NCI-H1417 treated with DMSO at 0.1 percent for 48 hours (cell line): Measurements from ENCODE around the gene PLEKHA5.
"Not testable (repeated sequence)": the region's sequence is repeated elsewhere in the genome, so short reads cannot be mapped to it uniquely, and the experiment has no call there.

Experiments used
- DNase-seq: peaks from one replicate; lab custom pipeline; 2025; lab: John Stamatoyannopoulos, UW

Gene PLEKHA5

GRCh38 chr12:19326102-19326501, 196.6 kb downstream of the PLEKHA5 start:
- no peak for DNase-seq

GRCh38 chr12:19332196-19332595, 202.7 kb downstream of the PLEKHA5 start:
- DNase-seq: no peak

DNA sequence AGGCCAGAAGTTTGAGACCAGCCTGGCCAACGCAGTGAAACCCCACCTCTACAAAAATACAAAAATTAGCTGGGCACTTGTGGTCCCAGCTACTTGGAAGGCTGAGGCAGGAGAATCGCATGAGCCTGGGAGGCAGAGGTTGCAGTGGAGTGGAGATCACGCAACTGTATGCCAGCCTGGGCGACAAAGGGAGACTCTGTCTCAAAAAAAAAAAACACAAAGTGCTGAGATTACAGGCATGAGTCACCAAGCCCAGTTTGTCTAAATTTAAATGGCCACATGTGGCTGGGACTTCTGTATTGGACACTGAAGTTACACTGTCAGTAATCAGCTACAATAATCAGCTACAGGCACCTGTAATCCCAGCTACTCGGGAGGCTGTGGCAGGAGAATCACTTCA, 208.9 kb downstream of the PLEKHA5 start:
- DNase-seq: no peak

DNA sequence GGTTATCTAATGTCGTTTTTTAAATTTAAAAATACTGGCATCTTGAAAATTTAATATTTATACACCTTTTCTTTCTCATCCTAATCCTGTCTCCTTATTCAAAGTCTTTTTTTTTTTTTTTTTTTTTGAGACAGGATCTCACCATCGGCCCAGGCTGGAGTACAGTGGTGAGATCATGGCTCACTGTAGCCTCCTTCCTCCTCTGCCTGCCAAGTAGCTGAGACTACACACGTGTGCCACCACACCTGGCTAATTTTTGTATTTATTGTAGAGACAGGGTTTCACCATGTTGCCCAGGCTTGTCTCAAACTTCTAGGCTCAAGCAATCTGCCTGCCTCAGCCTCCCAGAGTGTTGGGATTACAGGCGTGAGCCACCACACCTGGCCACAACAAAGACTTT, 221.3 kb downstream of the PLEKHA5 start:
- DNase-seq: not testable (repeated sequence)

GRCh38 chr12:19351346-19351745, 221.8 kb downstream of the PLEKHA5 start:
- DNase-seq: no peak

DNA sequence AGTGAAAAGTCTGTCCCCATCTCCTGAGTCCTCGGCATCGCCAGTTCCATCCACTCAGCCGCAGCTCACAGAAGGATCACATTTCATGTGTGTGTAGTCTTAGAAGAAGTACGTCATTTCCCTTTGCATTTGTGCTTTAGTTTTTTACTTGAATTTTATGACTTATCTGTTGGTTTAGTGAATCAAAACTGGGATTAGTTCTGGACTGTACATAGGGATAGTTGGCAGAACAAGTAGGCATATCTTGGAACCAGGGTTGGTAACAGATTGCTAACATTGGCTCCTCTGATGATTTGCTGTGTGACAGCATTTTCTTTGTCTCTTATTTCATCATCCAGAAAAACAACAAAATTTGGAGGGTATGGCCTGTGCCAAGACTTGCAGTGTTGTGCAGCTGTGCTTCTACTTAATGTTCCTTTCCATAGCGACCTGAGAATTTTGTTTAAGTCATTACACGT, 240.2 kb downstream of the PLEKHA5 start:
- DNase-seq: no peak

- no peak for DNase-seq
Observed at GRCh38 chr12:19373586-19373985, 244.1 kb downstream of the PLEKHA5 start.

GRCh38 chr12:19375888-19376287, 246.4 kb downstream of the PLEKHA5 start:
- no peak for DNase-seq

- DNase-seq: no peak
Observed at GRCh38 chr12:19376691-19377090, 247.2 kb downstream of the PLEKHA5 start.

DNA sequence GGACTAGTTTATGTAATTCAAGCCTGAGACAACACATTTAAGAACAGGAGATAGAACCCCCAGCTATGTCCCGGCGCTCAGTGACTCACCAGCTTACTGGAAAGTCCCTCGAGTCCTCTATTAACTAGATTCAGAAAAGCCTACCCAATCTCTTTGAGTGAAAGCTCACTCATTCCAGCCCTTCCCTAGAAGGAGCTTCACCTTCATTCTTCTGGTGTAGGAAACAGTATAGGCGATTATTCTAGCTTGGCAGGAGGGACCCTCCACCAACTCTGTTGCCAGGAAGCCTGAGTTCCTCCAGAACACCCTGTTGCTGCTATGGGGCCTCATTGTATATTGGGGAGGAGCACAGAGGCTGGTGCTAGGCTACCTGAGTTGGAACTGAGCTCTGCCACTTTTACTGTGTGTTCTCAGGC, 252.6 kb downstream of the PLEKHA5 start:
- DNase-seq: no peak

DNA sequence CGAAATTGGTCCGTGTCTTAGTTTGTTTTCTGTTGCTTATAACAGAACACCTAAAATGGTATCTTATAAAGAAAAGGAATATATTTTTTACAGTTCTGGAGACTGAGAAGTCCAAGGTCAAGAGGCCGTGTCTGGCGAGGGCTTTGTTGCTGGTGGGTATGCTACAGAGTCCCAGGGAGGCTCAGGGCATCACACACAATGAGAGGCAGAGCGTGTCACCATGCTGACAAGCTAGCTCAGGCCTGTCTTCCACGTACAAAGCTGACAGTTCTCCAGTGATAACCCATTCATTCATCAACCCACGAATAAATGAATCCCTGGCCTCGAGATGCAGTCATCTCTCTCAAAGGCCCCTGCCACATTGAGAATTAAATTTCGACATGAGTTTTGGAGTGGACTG, 253.0 kb downstream of the PLEKHA5 start:
- no peak for DNase-seq

DNA sequence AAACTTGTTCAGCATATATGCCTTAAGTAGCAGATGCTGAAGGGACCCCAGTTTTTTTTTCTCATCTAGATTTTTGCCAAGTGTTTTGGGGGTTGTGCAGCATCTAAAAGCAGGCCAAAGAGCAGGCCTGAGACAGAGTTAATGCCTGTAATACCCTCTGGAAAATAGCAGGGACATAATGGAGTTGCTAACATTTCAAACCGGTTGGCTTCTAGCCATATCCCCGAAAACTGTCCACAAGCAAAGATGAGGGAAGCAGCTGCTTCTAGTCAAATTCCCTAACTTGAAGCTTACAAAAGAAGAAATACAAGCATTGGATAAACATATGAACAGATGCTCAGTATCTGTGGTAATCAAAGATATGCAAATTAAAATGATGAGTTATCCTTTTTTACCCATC, 257.6 kb downstream of the PLEKHA5 start:
- DNase-seq: no peak

GRCh38 chr12:19388131-19388549, 258.6 kb downstream of the PLEKHA5 start:
- no peak for DNase-seq

GRCh38 chr12:19390051-19390598, 260.6 kb downstream of the PLEKHA5 start:
- no peak for DNase-seq

- not testable (repeated sequence) for DNase-seq
Observed at GRCh38 chr12:19392644-19393043, 263.1 kb downstream of the PLEKHA5 start.

DNA sequence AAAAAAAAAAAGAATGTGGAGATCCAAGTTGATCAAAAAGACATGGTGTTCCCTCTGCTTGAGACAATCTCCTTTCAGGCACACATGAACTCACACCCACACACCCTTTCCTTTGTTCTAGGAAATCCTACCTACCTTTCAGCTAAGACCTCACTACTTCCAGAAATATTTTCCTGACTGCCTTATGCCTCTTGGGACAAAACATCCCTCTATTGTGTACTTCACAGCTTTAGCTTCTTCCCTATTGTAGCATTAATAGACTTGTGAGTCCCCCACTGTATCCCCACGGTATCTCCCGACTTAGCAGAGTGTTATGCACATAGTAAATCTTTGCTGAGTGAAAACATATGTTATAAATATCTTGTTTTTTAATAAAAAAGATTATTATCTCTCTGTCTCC, 264.9 kb downstream of the PLEKHA5 start:
- DNase-seq: no peak

DNA sequence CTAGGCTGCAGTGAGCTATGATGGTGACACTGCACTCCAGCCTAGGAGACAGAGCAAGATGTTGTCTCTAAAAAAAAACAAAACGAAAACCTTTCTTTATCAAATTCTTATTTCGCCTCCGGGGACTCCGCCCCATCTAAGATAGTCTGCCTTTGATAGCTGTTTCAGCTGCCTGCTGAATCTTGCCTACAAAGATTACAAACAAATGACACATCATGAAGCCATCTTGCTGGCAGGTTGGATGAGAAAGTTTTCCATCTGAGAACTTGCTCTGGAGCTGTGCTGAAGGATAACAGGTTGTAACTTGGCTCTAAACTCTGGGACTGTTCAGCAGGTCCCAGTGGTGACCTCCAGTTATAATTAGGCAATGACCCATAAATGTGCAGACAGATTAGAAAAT, 268.0 kb downstream of the PLEKHA5 start:
- no peak for DNase-seq

- no peak for DNase-seq
Observed at GRCh38 chr12:19398376-19399363, 269.1 kb downstream of the PLEKHA5 start.

GRCh38 chr12:19400649-19401285, 271.2 kb downstream of the PLEKHA5 start:
- not testable (repeated sequence) for DNase-seq

DNA sequence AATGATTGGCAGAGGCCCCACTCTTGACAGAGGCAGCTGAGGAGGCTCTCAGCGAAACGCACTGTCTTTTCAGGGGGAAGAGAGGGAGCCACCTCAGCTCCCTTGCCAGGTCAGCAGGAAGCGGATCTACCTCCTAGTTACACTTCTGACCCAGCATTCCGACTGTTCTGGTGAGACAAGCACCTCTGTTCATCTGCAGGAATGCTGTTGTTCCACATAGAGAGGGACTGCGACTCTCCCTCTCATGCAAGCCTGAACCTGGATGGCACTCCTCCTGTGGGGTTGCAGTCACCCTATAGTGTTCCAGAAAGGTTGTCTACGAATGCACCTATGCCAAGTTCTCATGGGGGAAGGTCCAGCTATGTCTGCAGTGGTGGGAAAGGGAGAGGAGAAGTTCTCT, 272.7 kb downstream of the PLEKHA5 start:
- DNase-seq: no peak

GRCh38 chr12:19402743-19403431, 273.4 kb downstream of the PLEKHA5 start:
- no peak for DNase-seq

DNA sequence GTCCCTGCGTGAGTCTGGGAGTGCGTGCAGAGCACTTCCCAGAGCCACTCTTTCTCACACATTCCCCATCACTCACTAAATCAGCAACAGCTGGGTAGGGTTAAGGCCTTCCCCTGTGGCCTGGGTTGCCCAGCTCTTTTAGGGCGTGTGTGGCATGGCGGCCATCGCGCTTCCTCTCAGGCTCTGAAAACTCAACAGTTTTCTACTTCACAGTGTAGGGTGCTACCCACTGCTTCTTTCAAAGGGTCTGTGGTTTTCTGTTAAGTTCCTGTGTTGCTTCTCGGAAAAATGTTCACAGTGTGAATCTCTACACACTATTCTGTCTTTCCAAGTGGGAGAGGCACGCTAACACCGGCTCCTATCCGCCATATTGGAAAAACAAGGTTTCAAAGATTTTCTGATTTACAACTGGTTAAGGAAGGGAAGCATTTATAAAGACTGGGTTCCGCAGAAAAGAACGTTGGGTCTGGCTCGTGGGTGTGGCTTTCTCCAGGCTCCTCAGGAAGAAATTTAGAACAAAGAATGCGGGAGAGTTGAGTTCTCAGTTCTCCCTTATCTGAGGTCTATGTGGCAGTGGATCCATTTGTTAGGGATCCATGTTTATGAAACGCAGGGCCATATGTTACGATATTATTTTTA, 274.8 kb downstream of the PLEKHA5 start:
- DNase-seq: no peak
